Activated CD4-positive, alpha-beta T cell treated with anti-CD3 and anti-CD28 coated beads, Interleukin-2, Interleukin-6, amounts not matched to agents 100 ng/mL and 50 ng/mL, durations not matched to agents 16 hours and 8 hours (primary cell): ENCODE measurements around the gene ADPRM.
"Not testable (repeated sequence)": the region's sequence is repeated elsewhere in the genome, so short reads cannot be mapped to it uniquely, and the experiment has no call there.

Experiments
- DNase-seq: peaks from one replicate; pipeline ENCODE4 v3.0.0-alpha.2; 2020

The ADPRM gene

GRCh38 chr17:10697092-10698081 lies at the start of gene ADPRM, which contains the start of gene SCO1:
Gene ADPRM (plus strand): TSS chr17:10697594. CDS start chr17:10704927, 7,333 bp downstream.
Gene SCO1 (minus strand): TSS chr17:10697533. CDS start chr17:10697507, 26 bp downstream.
- peak; percentile 96 for DNase-seq

- DNase-seq: no peak
Observed at GRCh38 chr17:10648381-10648780, 49.0 kb upstream of the ADPRM start.

- no peak for DNase-seq
Observed at GRCh38 chr17:10648956-10649355, 48.4 kb upstream of the ADPRM start.

GRCh38 chr17:10649602-10650001 lies 47.8 kb upstream of the ADPRM start:
- DNase-seq: no peak

- DNase-seq: no peak
Observed at GRCh38 chr17:10651927-10652326, 45.5 kb upstream of the ADPRM start.

GRCh38 chr17:10652984-10653659 lies 44.3 kb upstream of the ADPRM start:
- peak; percentile 25 for DNase-seq

- DNase-seq: no peak
Observed at GRCh38 chr17:10653987-10654386, 43.4 kb upstream of the ADPRM start.

- no peak for DNase-seq
Observed at GRCh38 chr17:10657148-10657547, 40.2 kb upstream of the ADPRM start, which contains the start of gene MYH3. Gene MYH3 (minus strand): TSS chr17:10657309. CDS start chr17:10655064, 2,245 bp downstream.

- no peak for DNase-seq
Observed at GRCh38 chr17:10657879-10658278, 39.5 kb upstream of the ADPRM start.

- no peak for DNase-seq
Observed at GRCh38 chr17:10661437-10661836, 36.0 kb upstream of the ADPRM start.

GRCh38 chr17:10663231-10663630 lies 34.2 kb upstream of the ADPRM start:
- no peak for DNase-seq

- no peak for DNase-seq
Observed at GRCh38 chr17:10664571-10664970, 32.8 kb upstream of the ADPRM start.

GRCh38 chr17:10666906-10667305 lies 30.5 kb upstream of the ADPRM start:
- DNase-seq: no peak

- DNase-seq: no peak
Observed at GRCh38 chr17:10668775-10669174, 28.6 kb upstream of the ADPRM start.

- no peak for DNase-seq
Observed at GRCh38 chr17:10673312-10673711, 24.1 kb upstream of the ADPRM start.

- DNase-seq: no peak
Observed at GRCh38 chr17:10674704-10675103, 22.7 kb upstream of the ADPRM start.

GRCh38 chr17:10681866-10682446 lies 15.4 kb upstream of the ADPRM start:
- no peak for DNase-seq

- DNase-seq: peak; percentile 34
Observed at GRCh38 chr17:10683853-10684252, 13.5 kb upstream of the ADPRM start.

- DNase-seq: no peak
Observed at GRCh38 chr17:10687499-10687898, 9.9 kb upstream of the ADPRM start.

- DNase-seq: not testable (repeated sequence)
Observed at GRCh38 chr17:10695875-10696407, 1.5 kb upstream of the ADPRM start.

GRCh38 chr17:10698096-10698818 lies 863 bp downstream of the ADPRM start:
- no peak for DNase-seq

- peak; percentile 48 for DNase-seq
Observed at GRCh38 chr17:10699856-10700255, 2.5 kb downstream of the ADPRM start.
